Karpas-422 (cell line): ENCODE measurements around the gene GAB2. TPM values are rescaled to one million over a fixed set of nuclear protein-coding genes. Genes with fewer than 3 reads are reported as not detected.

ENCODE experiments used
- DNase-seq: peaks from one replicate; pipeline ENCODE4 v3.0.0-alpha.2; 2015
- H2AFZ ChIP-seq: fragments of 200-600 bp; sonication (generic); 2 replicates; pipeline ENCODE4 v1.6.1; 2014; ENCODE audit warnings: antibody characterized with exemption, low read length, mixed read lengths
- H3K27ac ChIP-seq: fragments of 200-600 bp; sonication (generic); 2 replicates; pipeline ENCODE4 v1.5.1; 2014; ENCODE audit warnings: mild to moderate bottlenecking, low read length, moderate library complexity
- H3K27me3 ChIP-seq: fragments of 200-600 bp; sonication (generic); 2 replicates; pipeline ENCODE4 v1.6.1; 2014; ENCODE audit warnings: low read length, mixed read lengths
- H3K36me3 ChIP-seq: fragments of 200-600 bp; sonication (generic); 2 replicates; pipeline ENCODE4 v1.6.1; 2014; ENCODE audit warnings: low read length, mixed read lengths; ENCODE audit not compliant: insufficient read depth
- H3K4me1 ChIP-seq: fragments of 200-600 bp; sonication (generic); 2 replicates; pipeline ENCODE4 v1.6.1; 2014; ENCODE audit warnings: mild to moderate bottlenecking, low read length, mixed read lengths
- H3K4me2 ChIP-seq: fragments of 200-600 bp; sonication (generic); 2 replicates; pipeline ENCODE4 v1.6.1; 2014; ENCODE audit warnings: low read length, low read depth, mild to moderate bottlenecking; ENCODE audit not compliant: poor library complexity, severe bottlenecking
- H3K4me3 ChIP-seq: fragments of 200-600 bp; sonication (generic); 2 replicates; pipeline ENCODE4 v1.5.1; 2014; ENCODE audit warnings: mild to moderate bottlenecking, antibody characterized with exemption, low read length, mixed read lengths
- H3K79me2 ChIP-seq: fragments of 200-600 bp; sonication (generic); 2 replicates; pipeline ENCODE4 v1.6.1; 2014; ENCODE audit warnings: mild to moderate bottlenecking, low read length, mixed read lengths
- H3K9ac ChIP-seq: fragments of 200-600 bp; sonication (generic); 2 replicates; pipeline ENCODE4 v1.6.0; 2014; ENCODE audit warnings: low read length
- H3K9me2 ChIP-seq: fragments of 200-600 bp; sonication (generic), shearing (Covaris generic); replicated peaks from 2 replicates; pipeline ENCODE4 v1.6.0; 2014; ENCODE audit warnings: mild to moderate bottlenecking, low read length, moderate library complexity; ENCODE audit not compliant: insufficient read depth
- H3K9me3 ChIP-seq: fragments of 300-700, 200-600 bp; sonication (generic); 2 replicates; pipeline ENCODE4 v1.6.1; 2014; ENCODE audit warnings: low read length, mixed read lengths
- H4K20me1 ChIP-seq: fragments of 200-600 bp; sonication (generic); 2 replicates; pipeline ENCODE4 v1.6.1; 2014; ENCODE audit warnings: mild to moderate bottlenecking, antibody characterized with exemption, low read length, low read depth; ENCODE audit not compliant: insufficient read depth
- total RNA-seq: library from RNA; depleted of rRNA; stranded (reverse); fragments of >200 nt; shearing (Covaris generic); gene quantifications from 2 replicates; pipeline ENCODE4 v1.2.3, GENCODE V29; 2014; ENCODE audit warnings: low replicate concordance

The GAB2 gene
- total RNA-seq, 1 experiment from 2014 or later: 2.7 TPM

- no peak overlapping the region for H3K9ac ChIP-seq
- no peaks in the 10 kb centered on the region for H3K36me3 ChIP-seq
- no peaks in the 10 kb centered on the region for H3K27me3 ChIP-seq
- H3K4me2 ChIP-seq: no peak overlapping the region
- DNase-seq: no peak
- no peaks in the 10 kb centered on the region for H3K9me2 ChIP-seq
- no peaks in the 10 kb centered on the region for H3K9me3 ChIP-seq
- H3K27ac ChIP-seq: no peak overlapping the region
- no peaks in the 10 kb centered on the region for H4K20me1 ChIP-seq
- H3K79me2 ChIP-seq: no peaks in the 10 kb centered on the region
- H2AFZ ChIP-seq: no peak overlapping the region
- peaks cover 9% of the 10 kb centered on the region for H3K4me1 ChIP-seq
- no peak overlapping the region for H3K4me3 ChIP-seq
These were observed 101.9 kb downstream of the GAB2 start for GRCh38 chr11:78315724-78316123.

- H2AFZ ChIP-seq: no peak overlapping the region
- no peaks in the 10 kb centered on the region for H4K20me1 ChIP-seq
- DNase-seq: no peak
- H3K4me2 ChIP-seq: no peak overlapping the region
- no peak overlapping the region for H3K4me3 ChIP-seq
- H3K9me2 ChIP-seq: no peaks in the 10 kb centered on the region
- H3K9ac ChIP-seq: no peak overlapping the region
- no peaks in the 10 kb centered on the region for H3K27me3 ChIP-seq
- H3K4me1 ChIP-seq: peaks cover 13% of the 10 kb centered on the region
- H3K36me3 ChIP-seq: no peaks in the 10 kb centered on the region
- H3K9me3 ChIP-seq: no peaks in the 10 kb centered on the region
- no peaks in the 10 kb centered on the region for H3K79me2 ChIP-seq
- H3K27ac ChIP-seq: no peak overlapping the region
These were observed 102.9 kb downstream of the GAB2 start for GRCh38 chr11:78314762-78315161.

- Histone ChIP-seq H3K36me3 (no peaks in the 10 kb centered on the region), H3K27ac (no peak overlapping the region), H3K79me2 (no peaks in the 10 kb centered on the region), H2AFZ (no peak overlapping the region), H4K20me1 (no peaks in the 10 kb centered on the region), H3K4me2 (no peak overlapping the region), H3K4me1 (peaks cover 13% of the 10 kb centered on the region), H3K9ac (no peak overlapping the region), H3K27me3 (no peaks in the 10 kb centered on the region), H3K4me3 (no peak overlapping the region), H3K9me2 (no peaks in the 10 kb centered on the region), H3K9me3 (no peaks in the 10 kb centered on the region)
- no peak for DNase-seq
These were observed 103.7 kb downstream of the GAB2 start for GRCh38 chr11:78313898-78314297.

- Histone ChIP-seq H2AFZ (no peak overlapping the region), H3K27ac (no peak overlapping the region), H3K79me2 (no peaks in the 10 kb centered on the region), H4K20me1 (no peaks in the 10 kb centered on the region), H3K4me3 (no peak overlapping the region), H3K27me3 (no peaks in the 10 kb centered on the region), H3K4me2 (no peak overlapping the region), H3K36me3 (no peaks in the 10 kb centered on the region), H3K9ac (no peak overlapping the region), H3K9me2 (no peaks in the 10 kb centered on the region), H3K4me1 (peaks cover 13% of the 10 kb centered on the region), H3K9me3 (no peaks in the 10 kb centered on the region)
- no peak for DNase-seq
These were observed 104.3 kb downstream of the GAB2 start for GRCh38 chr11:78313181-78313795.

- Histone ChIP-seq H2AFZ (no peak overlapping the region), H3K4me3 (no peak overlapping the region), H4K20me1 (no peaks in the 10 kb centered on the region), H3K79me2 (no peaks in the 10 kb centered on the region), H3K9me3 (no peaks in the 10 kb centered on the region), H3K36me3 (no peaks in the 10 kb centered on the region), H3K4me2 (no peak overlapping the region), H3K27me3 (no peaks in the 10 kb centered on the region), H3K9ac (no peak overlapping the region), H3K4me1 (peaks cover 13% of the 10 kb centered on the region), H3K27ac (no peak overlapping the region), H3K9me2 (no peaks in the 10 kb centered on the region)
- no peak for DNase-seq
These were observed 104.9 kb downstream of the GAB2 start for GRCh38 chr11:78312712-78313111.

- Histone ChIP-seq H4K20me1 (no peaks in the 10 kb centered on the region), H3K36me3 (no peaks in the 10 kb centered on the region), H2AFZ (no peak overlapping the region), H3K27me3 (no peaks in the 10 kb centered on the region), H3K9me3 (no peaks in the 10 kb centered on the region), H3K4me1 (peaks cover 13% of the 10 kb centered on the region), H3K4me3 (no peak overlapping the region), H3K27ac (no peak overlapping the region), H3K9me2 (no peaks in the 10 kb centered on the region), H3K9ac (no peak overlapping the region), H3K79me2 (no peaks in the 10 kb centered on the region), H3K4me2 (no peak overlapping the region)
- no peak for DNase-seq
These were observed 105.8 kb downstream of the GAB2 start for GRCh38 chr11:78311702-78312371.

GRCh38 chr11:78310500-78310909, 107.1 kb downstream of the GAB2 start:
- Histone ChIP-seq H4K20me1 (no peaks in the 10 kb centered on the region), H3K27ac (no peak overlapping the region), H3K9me2 (no peaks in the 10 kb centered on the region), H3K4me2 (no peak overlapping the region), H3K9ac (no peak overlapping the region), H3K27me3 (no peaks in the 10 kb centered on the region), H3K4me3 (no peak overlapping the region), H3K9me3 (no peaks in the 10 kb centered on the region), H2AFZ (no peak overlapping the region), H3K4me1 (peaks cover 13% of the 10 kb centered on the region), H3K79me2 (no peaks in the 10 kb centered on the region), H3K36me3 (no peaks in the 10 kb centered on the region)
- DNase-seq: no peak

GRCh38 chr11:78304201-78304600, 113.4 kb downstream of the GAB2 start:
- H3K79me2 ChIP-seq: no peaks in the 10 kb centered on the region
- peaks cover 5% of the 10 kb centered on the region for H3K4me1 ChIP-seq
- no peak overlapping the region for H3K27ac ChIP-seq
- H3K4me3 ChIP-seq: no peak overlapping the region
- DNase-seq: no peak
- H3K9me2 ChIP-seq: no peaks in the 10 kb centered on the region
- no peaks in the 10 kb centered on the region for H3K9me3 ChIP-seq
- H3K9ac ChIP-seq: no peak overlapping the region
- H3K27me3 ChIP-seq: no peaks in the 10 kb centered on the region
- no peaks in the 10 kb centered on the region for H3K36me3 ChIP-seq
- no peak overlapping the region for H3K4me2 ChIP-seq
- no peak overlapping the region for H2AFZ ChIP-seq
- H4K20me1 ChIP-seq: no peaks in the 10 kb centered on the region
